Neural cell (in vitro differentiated cells): ENCODE data around the gene WHAMM. TPM values are rescaled to one million over a fixed set of nuclear protein-coding genes. Genes with fewer than 3 reads are reported as not detected.

Experiments
- H2AFZ ChIP-seq: fragments of 200-600, 300-800 bp; sonication (generic), shearing (Covaris generic); 2 replicates; pipeline ENCODE4 v1.6.0; 2014; ENCODE audit warnings: low read depth, mild to moderate bottlenecking, antibody characterized with exemption, low read length, moderate library complexity
- H3F3A ChIP-seq: fragments of 200-600 bp; shearing (Covaris generic); 2 replicates; pipeline ENCODE4 v1.6.1; 2016; ENCODE audit warnings: mild to moderate bottlenecking, moderate library complexity, mixed read lengths, antibody characterized with exemption, low read length; ENCODE audit not compliant: insufficient read depth, poor library complexity, severe bottlenecking
- H3K27ac ChIP-seq: fragments of 200-600, 300-800 bp; sonication (generic), shearing (Covaris generic); 2 replicates; pipeline ENCODE4 v1.5.1; 2014; ENCODE audit warnings: mild to moderate bottlenecking, low read length, moderate library complexity
- H3K27me3 ChIP-seq: fragments of 300-800, 200-600 bp; sonication (generic), shearing (Covaris generic); 2 replicates; pipeline ENCODE4 v1.6.0; 2014; ENCODE audit warnings: mild to moderate bottlenecking, low read depth, low read length, moderate library complexity; ENCODE audit not compliant: insufficient read depth
- H3K36me3 ChIP-seq: fragments of 300-800, 200-600 bp; sonication (generic), shearing (Covaris generic); 2 replicates; pipeline ENCODE4 v1.5.1; 2014; ENCODE audit warnings: mild to moderate bottlenecking, antibody characterized with exemption, low read length, moderate library complexity; ENCODE audit not compliant: insufficient read depth
- H3K4me2 ChIP-seq: fragments of 300-800, 200-600 bp; sonication (generic), shearing (Covaris generic); 2 replicates; pipeline ENCODE4 v1.6.0; 2014; ENCODE audit warnings: mild to moderate bottlenecking, low read length
- H3K4me3 ChIP-seq: fragments of 300-800, 200-600 bp; sonication (generic), shearing (Covaris generic); 2 replicates; pipeline ENCODE4 v1.5.1; 2014; ENCODE audit warnings: mild to moderate bottlenecking, low read length, moderate library complexity
- H3K79me2 ChIP-seq: fragments of 200-600 bp; shearing (Covaris generic); replicated peaks from 2 replicates; pipeline ENCODE4 v1.6.0; 2014; ENCODE audit warnings: mild to moderate bottlenecking, low read length, moderate library complexity; ENCODE audit not compliant: insufficient read depth
- H3K9ac ChIP-seq: fragments of 300-800, 200-600 bp; sonication (generic), shearing (Covaris generic); 2 replicates; pipeline ENCODE4 v1.6.1; 2016; ENCODE audit warnings: mild to moderate bottlenecking, low read length, mixed read lengths
- H3K9me2 ChIP-seq: fragments of 200-600 bp; shearing (Covaris generic); 2 replicates; pipeline ENCODE4 v1.6.1; 2016; ENCODE audit warnings: mild to moderate bottlenecking, low read length, mixed read lengths; ENCODE audit not compliant: insufficient read depth
- H3K9me3 ChIP-seq: fragments of 200-600, 300-800 bp; sonication (generic), shearing (Covaris generic); 2 replicates; pipeline ENCODE4 v1.6.1; 2016; ENCODE audit warnings: mild to moderate bottlenecking, mixed run types, low read length, moderate library complexity, mixed read lengths
- H4K20me1 ChIP-seq: fragments of 200-600 bp; shearing (Covaris generic); 2 replicates; pipeline ENCODE4 v1.6.1; 2016; ENCODE audit warnings: mild to moderate bottlenecking, mixed run types; ENCODE audit not compliant: insufficient read depth
- EP300 ChIP-seq: fragments of 450-650 bp; conservative IDR thresholded peaks from 2 replicates; pipeline ENCODE4 v1.6.1; 2014; ENCODE audit warnings: antibody characterized with exemption, mild to moderate bottlenecking, moderate library complexity; ENCODE audit not compliant: poor library complexity, severe bottlenecking
- EZH2 ChIP-seq: fragments of 200-600, 300-800 bp; shearing (Covaris generic), sonication (generic); IDR thresholded peaks from 2 replicates; pipeline ENCODE4 v1.6.1; 2014; ENCODE audit warnings: antibody characterized with exemption, low read length, borderline replicate concordance, mild to moderate bottlenecking; ENCODE audit not compliant: insufficient read depth, poor library complexity, severe bottlenecking
- MXI1 ChIP-seq: fragments of 450-650 bp; conservative IDR thresholded peaks from 2 replicates; pipeline ENCODE4 v1.6.1; 2014; ENCODE audit warnings: antibody characterized with exemption, mild to moderate bottlenecking; ENCODE audit not compliant: poor library complexity, severe bottlenecking
- POLR2AphosphoS5 ChIP-seq: IDR thresholded peaks from 2 replicates; pipeline ENCODE4 v1.6.1; 2012
- RAD21 ChIP-seq: fragments of 450-650 bp; conservative IDR thresholded peaks from 2 replicates; pipeline ENCODE4 v1.6.1; 2014; ENCODE audit warnings: antibody characterized with exemption, mild to moderate bottlenecking, moderate library complexity
- SMC3 ChIP-seq: fragments of 450-650 bp; conservative IDR thresholded peaks from 2 replicates; pipeline ENCODE4 v1.6.1; 2014; ENCODE audit warnings: antibody characterized with exemption, mild to moderate bottlenecking, moderate library complexity; ENCODE audit not compliant: poor library complexity
- TAF1 ChIP-seq: IDR thresholded peaks from 2 replicates; pipeline ENCODE4 v1.6.1; 2012; ENCODE audit warnings: low read depth
- polyA plus RNA-seq: library from polyadenylated mRNA; depleted of rRNA; stranded (reverse); fragments of >200 nt; gene quantifications from 2 replicates; pipeline ENCODE4 v1.2.3, GENCODE V29; 2014
- TF ChIP-seq, protein P1 (sequence below): fragments of 450-650 bp; IDR thresholded peaks from 2 replicates; pipeline ENCODE4 v1.5.1; 2014; ENCODE audit warnings: antibody characterized with exemption, mild to moderate bottlenecking, moderate library complexity; ENCODE audit not compliant: poor library complexity, severe bottlenecking
- TF ChIP-seq, protein P2 (sequence below): IDR thresholded peaks from 2 replicates; pipeline ENCODE4 v1.6.1; 2012; ENCODE audit warnings: borderline replicate concordance

Gene WHAMM
- polyA plus RNA-seq, 1 donor from 2014 or later, result 2.8 TPM

DNA sequence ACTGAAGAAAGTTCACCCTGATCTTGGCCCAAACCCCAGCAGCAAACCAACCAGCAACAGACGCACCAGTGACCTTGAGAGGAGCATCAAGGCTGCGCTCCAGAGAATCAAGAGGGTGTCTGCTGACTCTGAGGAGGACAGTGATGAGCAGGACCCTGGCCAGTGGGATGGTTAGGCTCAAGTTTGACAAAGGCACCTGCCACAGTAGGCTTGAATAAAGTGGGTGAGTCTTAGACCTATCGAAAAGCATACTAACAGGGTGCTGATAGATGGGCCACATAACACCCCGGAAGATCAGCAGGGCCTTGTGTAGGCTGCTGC lies 23.9 kb downstream of the WHAMM start (continued):
- TF ChIP-seq EZH2 (no peak), EP300 (no peak), SMC3 (no peak)

DNA sequence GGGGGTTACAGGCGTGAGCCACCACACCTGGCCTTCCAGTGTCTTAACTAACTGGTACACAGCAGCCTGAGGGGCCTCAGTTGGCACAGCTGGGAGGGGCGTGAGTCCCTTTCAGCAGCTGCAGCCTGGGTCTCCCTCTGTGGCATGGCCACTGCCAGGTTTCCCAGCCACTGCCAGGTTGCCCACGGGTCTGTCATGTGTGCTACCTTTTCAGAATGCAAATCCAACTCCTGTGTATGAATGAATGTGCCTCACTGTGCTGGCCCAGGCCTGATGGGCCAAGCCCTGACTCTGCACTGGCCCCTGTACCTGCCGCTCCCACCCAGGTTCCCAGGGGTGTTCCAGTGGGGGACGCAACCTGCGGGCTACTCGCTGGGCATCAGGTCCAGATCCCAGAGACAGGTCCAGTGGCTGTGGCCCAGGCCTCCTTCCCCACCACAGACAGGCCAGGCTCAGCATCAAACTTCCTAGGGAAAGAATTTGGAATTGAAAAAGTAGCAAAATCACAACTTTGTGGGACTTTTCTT lies 26.0 kb downstream of the WHAMM start:
- Histone ChIP-seq H2AFZ (no peak overlapping the region), H4K20me1 (no peaks in the 10 kb centered on the region), H3K9me3 (no peaks in the 10 kb centered on the region), H3F3A (no peaks in the 10 kb centered on the region), H3K36me3 (peaks cover 6% of the 10 kb centered on the region), H3K4me3 (no peak overlapping the region), H3K9me2 (no peaks in the 10 kb centered on the region), H3K9ac (no peak overlapping the region), H3K27ac (no peak overlapping the region), H3K27me3 (no peaks in the 10 kb centered on the region), H3K79me2 (no peaks in the 10 kb centered on the region), H3K4me2 (no peak overlapping the region)
- TF ChIP-seq EZH2 (no peak), POLR2AphosphoS5 (no peak), TAF1 (no peak)

DNA sequence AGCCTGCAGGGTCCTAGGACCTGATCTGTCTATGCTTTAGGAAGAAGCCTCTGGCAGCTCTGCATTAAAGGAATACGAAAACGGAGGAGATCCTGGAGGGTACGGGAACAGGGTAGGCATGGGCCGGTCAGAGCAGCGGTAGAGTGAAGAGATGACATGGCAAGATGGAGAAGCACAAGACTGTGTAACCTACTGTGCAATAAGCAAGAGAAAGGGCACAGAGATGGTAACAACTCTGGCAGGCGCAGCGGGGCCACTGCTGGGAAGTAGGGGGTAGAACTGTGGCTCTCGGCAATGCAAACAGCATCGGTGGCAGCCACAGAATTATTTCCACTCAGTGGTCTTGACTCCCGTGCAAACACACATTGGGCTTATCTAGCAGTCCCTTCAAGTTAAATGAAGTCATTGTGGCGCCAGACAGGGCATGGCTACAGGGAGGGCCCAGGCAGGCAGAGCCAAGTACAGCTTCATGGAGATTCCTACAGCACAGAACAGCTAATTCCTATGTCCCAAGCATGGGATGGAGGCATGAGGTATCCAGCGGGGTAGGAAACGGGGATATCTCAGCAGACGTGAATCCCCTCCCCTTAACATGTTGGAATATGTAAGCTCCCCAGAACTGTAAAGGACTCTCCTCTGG lies 28.8 kb downstream of the WHAMM start:
- H3K79me2 ChIP-seq, result no peaks in the 10 kb centered on the region
- no peaks in the 10 kb centered on the region for H3K9me3 ChIP-seq
- H3K9me2 ChIP-seq, result no peaks in the 10 kb centered on the region
- H4K20me1 ChIP-seq, result no peaks in the 10 kb centered on the region
- H3F3A ChIP-seq, result no peaks in the 10 kb centered on the region
- H3K4me3 ChIP-seq, result no peak overlapping the region
- H3K4me2 ChIP-seq, result no peak overlapping the region
- no peak overlapping the region for H3K9ac ChIP-seq
- no peak overlapping the region for H3K27ac ChIP-seq
- peaks cover 6% of the 10 kb centered on the region for H3K36me3 ChIP-seq
- no peaks in the 10 kb centered on the region for H3K27me3 ChIP-seq
- no peak overlapping the region for H2AFZ ChIP-seq
- no peak for TF ChIP-seq RAD21
- no peak for TF ChIP-seq MXI1
- TF ChIP-seq, protein P1, sequence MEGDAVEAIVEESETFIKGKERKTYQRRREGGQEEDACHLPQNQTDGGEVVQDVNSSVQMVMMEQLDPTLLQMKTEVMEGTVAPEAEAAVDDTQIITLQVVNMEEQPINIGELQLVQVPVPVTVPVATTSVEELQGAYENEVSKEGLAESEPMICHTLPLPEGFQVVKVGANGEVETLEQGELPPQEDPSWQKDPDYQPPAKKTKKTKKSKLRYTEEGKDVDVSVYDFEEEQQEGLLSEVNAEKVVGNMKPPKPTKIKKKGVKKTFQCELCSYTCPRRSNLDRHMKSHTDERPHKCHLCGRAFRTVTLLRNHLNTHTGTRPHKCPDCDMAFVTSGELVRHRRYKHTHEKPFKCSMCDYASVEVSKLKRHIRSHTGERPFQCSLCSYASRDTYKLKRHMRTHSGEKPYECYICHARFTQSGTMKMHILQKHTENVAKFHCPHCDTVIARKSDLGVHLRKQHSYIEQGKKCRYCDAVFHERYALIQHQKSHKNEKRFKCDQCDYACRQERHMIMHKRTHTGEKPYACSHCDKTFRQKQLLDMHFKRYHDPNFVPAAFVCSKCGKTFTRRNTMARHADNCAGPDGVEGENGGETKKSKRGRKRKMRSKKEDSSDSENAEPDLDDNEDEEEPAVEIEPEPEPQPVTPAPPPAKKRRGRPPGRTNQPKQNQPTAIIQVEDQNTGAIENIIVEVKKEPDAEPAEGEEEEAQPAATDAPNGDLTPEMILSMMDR, result no peak
- no peak for TF ChIP-seq EP300
- TF ChIP-seq, protein P2, sequence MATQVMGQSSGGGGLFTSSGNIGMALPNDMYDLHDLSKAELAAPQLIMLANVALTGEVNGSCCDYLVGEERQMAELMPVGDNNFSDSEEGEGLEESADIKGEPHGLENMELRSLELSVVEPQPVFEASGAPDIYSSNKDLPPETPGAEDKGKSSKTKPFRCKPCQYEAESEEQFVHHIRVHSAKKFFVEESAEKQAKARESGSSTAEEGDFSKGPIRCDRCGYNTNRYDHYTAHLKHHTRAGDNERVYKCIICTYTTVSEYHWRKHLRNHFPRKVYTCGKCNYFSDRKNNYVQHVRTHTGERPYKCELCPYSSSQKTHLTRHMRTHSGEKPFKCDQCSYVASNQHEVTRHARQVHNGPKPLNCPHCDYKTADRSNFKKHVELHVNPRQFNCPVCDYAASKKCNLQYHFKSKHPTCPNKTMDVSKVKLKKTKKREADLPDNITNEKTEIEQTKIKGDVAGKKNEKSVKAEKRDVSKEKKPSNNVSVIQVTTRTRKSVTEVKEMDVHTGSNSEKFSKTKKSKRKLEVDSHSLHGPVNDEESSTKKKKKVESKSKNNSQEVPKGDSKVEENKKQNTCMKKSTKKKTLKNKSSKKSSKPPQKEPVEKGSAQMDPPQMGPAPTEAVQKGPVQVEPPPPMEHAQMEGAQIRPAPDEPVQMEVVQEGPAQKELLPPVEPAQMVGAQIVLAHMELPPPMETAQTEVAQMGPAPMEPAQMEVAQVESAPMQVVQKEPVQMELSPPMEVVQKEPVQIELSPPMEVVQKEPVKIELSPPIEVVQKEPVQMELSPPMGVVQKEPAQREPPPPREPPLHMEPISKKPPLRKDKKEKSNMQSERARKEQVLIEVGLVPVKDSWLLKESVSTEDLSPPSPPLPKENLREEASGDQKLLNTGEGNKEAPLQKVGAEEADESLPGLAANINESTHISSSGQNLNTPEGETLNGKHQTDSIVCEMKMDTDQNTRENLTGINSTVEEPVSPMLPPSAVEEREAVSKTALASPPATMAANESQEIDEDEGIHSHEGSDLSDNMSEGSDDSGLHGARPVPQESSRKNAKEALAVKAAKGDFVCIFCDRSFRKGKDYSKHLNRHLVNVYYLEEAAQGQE, result no peak
- no peak for TF ChIP-seq TAF1
- no peak for TF ChIP-seq SMC3
- no peak for TF ChIP-seq POLR2AphosphoS5
- no peak for TF ChIP-seq EZH2
